ENCODE data around the gene ZEB1.

Gene ZEB1

GRCh38 chr10:31574577-31574976 lies 255.6 kb downstream of the ZEB1 start:
- no peaks in the 10 kb centered on the region for H3K36me3 ChIP-seq (ENCODE audit: insufficient read depth, low read length)
- TF ChIP-seq FOXP2 (optimal IDR thresholded peaks at IDR 0.05; ENCODE audit: control extremely low read depth, extremely low read length, insufficient read depth) (no peak), POLR2AphosphoS5 (IDR thresholded peaks at IDR 0.05; ENCODE audit: borderline replicate concordance, low read depth, low read length) (no peak), EZH2 (IDR thresholded peaks at IDR 0.05) (no peak)
- no peak overlapping the region for H3K4me3 ChIP-seq
- H3K9me3 ChIP-seq (ENCODE audit: low read depth, low read length), result no peaks in the 10 kb centered on the region
- DNase-seq (ENCODE audit: low read depth, low spot score), result no peak
- H3K9ac ChIP-seq (ENCODE audit: insufficient read length), result no peak overlapping the region
- no peak overlapping the region for H3K27ac ChIP-seq

GRCh38 chr10:31578181-31578852 lies 259.3 kb downstream of the ZEB1 start:
- no peak overlapping the region for H3K27ac ChIP-seq
- no peak overlapping the region for H3K9ac ChIP-seq (ENCODE audit: insufficient read length)
- no peak for DNase-seq (ENCODE audit: low read depth, low spot score)
- no peaks in the 10 kb centered on the region for H3K9me3 ChIP-seq (ENCODE audit: low read depth, low read length)
- TF ChIP-seq EZH2 (IDR thresholded peaks at IDR 0.05) (no peak), POLR2AphosphoS5 (IDR thresholded peaks at IDR 0.05; ENCODE audit: borderline replicate concordance, low read depth, low read length) (no peak), FOXP2 (optimal IDR thresholded peaks at IDR 0.05; ENCODE audit: control extremely low read depth, extremely low read length, insufficient read depth) (no peak)
- H3K36me3 ChIP-seq (ENCODE audit: insufficient read depth, low read length), result no peaks in the 10 kb centered on the region
- H3K4me3 ChIP-seq, result no peak overlapping the region

DNA sequence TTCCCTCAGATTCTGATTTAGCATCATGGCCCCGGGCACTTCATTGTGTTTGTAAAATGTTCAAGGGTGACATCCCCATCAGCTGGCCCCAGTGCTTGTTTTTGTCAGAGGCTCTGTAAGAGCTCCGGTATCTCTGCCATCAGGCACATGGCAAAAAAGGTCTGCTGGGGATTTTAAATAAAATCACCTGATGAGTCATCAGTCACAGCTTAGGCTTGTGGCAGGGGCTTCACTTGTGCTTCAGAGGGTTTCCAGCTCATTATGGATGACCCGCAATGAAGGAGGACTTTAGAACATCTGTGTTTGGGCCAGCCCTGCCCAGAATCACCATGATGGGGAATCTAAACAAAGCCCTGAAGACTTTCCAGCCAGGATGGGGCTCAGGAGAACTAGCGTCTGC lies 259.9 kb downstream of the ZEB1 start:
- H3K27ac ChIP-seq, result no peak overlapping the region
- H3K36me3 ChIP-seq (ENCODE audit: insufficient read depth, low read length), result no peaks in the 10 kb centered on the region
- no peak for TF ChIP-seq EZH2 (IDR thresholded peaks at IDR 0.05)
- TF ChIP-seq FOXP2 (optimal IDR thresholded peaks at IDR 0.05; ENCODE audit: control extremely low read depth, extremely low read length, insufficient read depth), result no peak
- no peak for TF ChIP-seq POLR2AphosphoS5 (IDR thresholded peaks at IDR 0.05; ENCODE audit: borderline replicate concordance, low read depth, low read length)
- no peak overlapping the region for H3K9ac ChIP-seq (ENCODE audit: insufficient read length)
- DNase-seq (ENCODE audit: low read depth, low spot score), result no peak
- no peak overlapping the region for H3K4me3 ChIP-seq
- no peaks in the 10 kb centered on the region for H3K9me3 ChIP-seq (ENCODE audit: low read depth, low read length)
